CD4-positive, alpha-beta memory T cell (primary cell): ENCODE data around the gene CSTF1. TPM values are rescaled to one million over a fixed set of nuclear protein-coding genes. Genes with fewer than 3 reads are reported as not detected.
A peak's percentile ranks its signal among the peaks of the same experiment; 100 is the strongest.

Experiments used
- CTCF ChIA-PET: fragments of 350-600 bp; sonication (Branson Sonifier 250); formaldehyde crosslinking; loops from one replicate; lab custom pipeline; 2021; ENCODE audit warnings: inconsistent platforms; ENCODE audit not compliant: partially characterized antibody; lab: Charles Lee
- POLR2A ChIA-PET: fragments of 350-600 bp; sonication (Branson Sonifier 250); formaldehyde crosslinking; loops from one replicate; lab custom pipeline; 2021; ENCODE audit not compliant: partially characterized antibody; lab: Charles Lee
- DNase-seq, 5 donors: peaks; one replicate each; pipeline versions ENCODE4 v3.0.0 to v3.0.0-alpha.2; 2020 to 2022; ENCODE audit warnings: mixed read lengths in 1 of 5
- H3K27ac ChIP-seq: one replicate; pipeline ENCODE4 v1.7.0; 2013; ENCODE audit warnings: low read depth, low read length
- H3K27me3 ChIP-seq: 2 replicates; pipeline ENCODE4 v1.7.0; 2013; ENCODE audit warnings: mild to moderate bottlenecking, low read length, moderate library complexity; ENCODE audit not compliant: insufficient read depth
- H3K36me3 ChIP-seq: 2 replicates; pipeline ENCODE4 v1.7.0; 2013; ENCODE audit warnings: mild to moderate bottlenecking, low read length, moderate library complexity; ENCODE audit not compliant: insufficient read depth
- H3K4me1 ChIP-seq: 2 replicates; pipeline ENCODE4 v1.7.0; 2013; ENCODE audit warnings: mild to moderate bottlenecking, low read length, moderate library complexity; ENCODE audit not compliant: insufficient read depth
- H3K4me3 ChIP-seq, 2 donors: one replicate each; pipeline ENCODE4 v1.7.0; 2013; ENCODE audit warnings: low read length in 2 of 2, mild to moderate bottlenecking in 1 of 2
- H3K9me3 ChIP-seq, 2 donors: one replicate each; pipeline ENCODE4 v1.7.0; 2013; ENCODE audit warnings: low read length in 2 of 2, control low read depth in 1 of 2; ENCODE audit not compliant: control insufficient read depth in 1 of 2
- H3K27ac Mint-ChIP-seq, 7 donors: one replicate each; pipeline ENCODE4 v1.8.0; 2020 to 2021; ENCODE audit warnings: mixed read lengths in 7 of 7, mild to moderate bottlenecking in 6 of 7, inconsistent platforms in 3 of 7, moderate library complexity in 3 of 7
- H3K27me3 Mint-ChIP-seq, 2 donors: one replicate each; pipeline ENCODE4 v1.8.0; 2020 to 2021; ENCODE audit warnings: mixed read lengths in 2 of 2
- H3K36me3 Mint-ChIP-seq, 2 donors: one replicate each; pipeline ENCODE4 v1.8.0; 2020 to 2021; ENCODE audit warnings: mixed read lengths in 2 of 2, inconsistent platforms in 1 of 2, mild to moderate bottlenecking in 1 of 2
- H3K4me1 Mint-ChIP-seq, 4 donors: one replicate each; pipeline ENCODE4 v1.8.0; 2020 to 2021; ENCODE audit warnings: mixed read lengths in 4 of 4, mild to moderate bottlenecking in 1 of 4
- H3K4me3 Mint-ChIP-seq, 8 donors: one replicate each; pipeline ENCODE4 v1.8.0; 2020 to 2021; ENCODE audit warnings: mixed read lengths in 8 of 8, mild to moderate bottlenecking in 7 of 8, moderate library complexity in 6 of 8, inconsistent platforms in 3 of 8
- H3K9me3 Mint-ChIP-seq, 8 donors: one replicate each; pipeline ENCODE4 v1.8.0; 2020 to 2021; ENCODE audit warnings: mixed read lengths in 8 of 8, mild to moderate bottlenecking in 5 of 8, inconsistent platforms in 3 of 8, moderate library complexity in 1 of 8
- intact Hi-C: fragments of 100-400 bp; cut with micrococcal nuclease; formaldehyde crosslinking; loops from one replicate; pipeline ENCODE4 v1.15.1; 2023
- polyA plus RNA-seq, 2 donors: library from polyadenylated mRNA; unstranded; fragments of 300-500 nt; fragmentation: Illumina TruSeq; gene quantifications; one replicate each; pipeline ENCODE4 v1.2.3, GENCODE V29; 2021
- total RNA-seq, 2 experiments: library from RNA; stranded (reverse); gene quantifications; one replicate each; pipeline ENCODE4 v1.2.3, GENCODE V29; 2021

CSTF1 gene
- total and polyA plus RNA-seq, 4 experiments from 2014 or later: 40.9 to 55.3 (median 49.0) TPM

GRCh38 chr20:56427797-56428196 lies 35.4 kb downstream of the CSTF1 start:
- peak overlapping the region; percentile 46 to 98 (median 72) for H3K4me3 Mint-ChIP-seq
- H3K27me3 Mint-ChIP-seq: no peaks in the 10 kb centered on the region
- Histone ChIP-seq H3K27ac (no peak overlapping the region), H3K4me1 (peaks cover 50% of the 10 kb centered on the region), H3K27me3 (no peaks in the 10 kb centered on the region), H3K9me3 (no peaks in the 10 kb centered on the region), H3K4me3 (no peak overlapping the region), H3K36me3 (no peaks in the 10 kb centered on the region)
- no peak for DNase-seq
- intact Hi-C loops: no loop called here
- H3K9me3 Mint-ChIP-seq: peaks cover 0 to 3% (median 0%) of the 10 kb centered on the region in 8 donors
- H3K36me3 Mint-ChIP-seq: peaks cover 6 to 10% of the 10 kb centered on the region in 2 donors
- peak overlapping the region; percentile 7 to 98 (median 48) for H3K27ac Mint-ChIP-seq
- ChIA-PET POLR2A (interaction anchor here (3.9 to 7.2 kb wide), 2 partner anchors 9 to 15 kb away, joined by 23 to 36 read pairs; partner anchors contain the start of gene CASS4), CTCF (interaction anchor here (0.8 to 2.5 kb wide), 3 partner anchors 9 to 29 kb away, joined by 3 to 7 read pairs (median 6); no protein-coding TSS in a partner anchor)
- peaks cover 37 to 79% (median 57%) of the 10 kb centered on the region in 4 donors for H3K4me1 Mint-ChIP-seq

DNA sequence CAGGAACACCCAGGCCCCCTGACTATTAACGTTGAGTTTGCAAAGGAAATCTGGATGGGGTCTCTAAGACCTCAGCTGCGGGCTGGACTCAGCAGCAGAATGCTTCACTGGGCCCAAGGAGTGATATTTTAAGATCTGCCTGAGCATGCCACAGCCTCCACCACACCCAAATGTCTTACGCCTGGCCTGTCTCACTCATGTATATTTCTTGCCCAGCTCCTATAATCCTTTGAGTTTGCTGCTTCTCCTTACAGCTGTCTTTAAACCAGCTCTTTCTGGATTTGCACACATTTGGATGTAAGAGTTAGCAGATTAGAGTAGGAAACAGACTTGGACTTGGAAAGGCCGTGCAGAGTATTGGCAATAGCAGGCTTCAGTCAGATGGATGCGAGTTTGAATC lies 36.0 kb downstream of the CSTF1 start:
- Histone ChIP-seq H3K27ac (no peak overlapping the region), H3K4me1 (peaks cover 51% of the 10 kb centered on the region), H3K36me3 (no peaks in the 10 kb centered on the region), H3K4me3 (no peak overlapping the region), H3K9me3 (no peaks in the 10 kb centered on the region), H3K27me3 (no peaks in the 10 kb centered on the region)
- Mint-ChIP-seq H3K4me1 (peaks cover 41 to 80% (median 59%) of the 10 kb centered on the region in 4 donors), H3K27ac (peak overlapping the region in 6 of 7 donors; percentile 54 to 98 (median 96)), H3K9me3 (peaks cover 0 to 3% (median 0%) of the 10 kb centered on the region in 8 donors), H3K4me3 (peak overlapping the region; percentile 52 to 98 (median 90)), H3K27me3 (no peaks in the 10 kb centered on the region), H3K36me3 (peaks cover 6 to 10% of the 10 kb centered on the region in 2 donors)
- CTCF ChIA-PET: interaction anchor here (0.8 to 2.5 kb wide), 3 partner anchors 10 to 30 kb away, joined by 3 to 7 read pairs (median 6); no protein-coding TSS in a partner anchor
- intact Hi-C loops: no loop called here
- POLR2A ChIA-PET: interaction anchor here (3.9 to 7.2 kb wide), 2 partner anchors 10 to 16 kb away, joined by 23 to 36 read pairs; partner anchors contain the start of gene CASS4
- no peak for DNase-seq

GRCh38 chr20:56428881-56429280 lies 36.4 kb downstream of the CSTF1 start:
- Histone ChIP-seq H3K4me3 (peak overlapping the region; percentile 58 to 63), H3K4me1 (peaks cover 54% of the 10 kb centered on the region), H3K27me3 (no peaks in the 10 kb centered on the region), H3K36me3 (no peaks in the 10 kb centered on the region), H3K27ac (peak overlapping the region; percentile 54), H3K9me3 (no peaks in the 10 kb centered on the region)
- Mint-ChIP-seq H3K4me3 (peak overlapping the region; percentile 78 to 98 (median 92)), H3K36me3 (peaks cover 7 to 10% of the 10 kb centered on the region in 2 donors), H3K4me1 (peaks cover 45 to 85% (median 64%) of the 10 kb centered on the region in 4 donors), H3K27ac (peak overlapping the region; percentile 60 to 98 (median 96)), H3K27me3 (no peaks in the 10 kb centered on the region), H3K9me3 (peaks cover 0 to 3% (median 0%) of the 10 kb centered on the region in 8 donors)
- DNase-seq: no peak
- CTCF ChIA-PET: interaction anchor here (1.8 to 2.5 kb wide), 2 partner anchors 10 to 31 kb away, joined by 6 to 7 read pairs; no protein-coding TSS in a partner anchor
- intact Hi-C loops: no loop called here
- POLR2A ChIA-PET: interaction anchor here (1.0 to 7.2 kb wide), 4 partner anchors 8 to 40 kb away, joined by 3 to 36 read pairs (median 16); partner anchors contain the start of genes CASS4 and RTF2

- peaks cover 49 to 89% (median 67%) of the 10 kb centered on the region in 4 donors for H3K4me1 Mint-ChIP-seq
- CTCF ChIA-PET: interaction anchor here (1.8 to 2.5 kb wide), 2 partner anchors 11 to 31 kb away, joined by 6 to 7 read pairs; no protein-coding TSS in a partner anchor
- Histone ChIP-seq H3K27ac (peak overlapping the region; percentile 54), H3K4me3 (peak overlapping the region; percentile 58 to 63), H3K36me3 (no peaks in the 10 kb centered on the region), H3K4me1 (peaks cover 56% of the 10 kb centered on the region), H3K27me3 (no peaks in the 10 kb centered on the region), H3K9me3 (no peaks in the 10 kb centered on the region)
- peak overlapping the region; percentile 60 to 98 (median 96) for H3K27ac Mint-ChIP-seq
- H3K27me3 Mint-ChIP-seq: no peaks in the 10 kb centered on the region
- H3K9me3 Mint-ChIP-seq: peaks cover 0 to 3% (median 0%) of the 10 kb centered on the region in 8 donors
- no peak for DNase-seq
- peaks cover 8 to 10% of the 10 kb centered on the region in 2 donors for H3K36me3 Mint-ChIP-seq
- intact Hi-C loops: no loop called here
- peak overlapping the region; percentile 78 to 98 (median 92) for H3K4me3 Mint-ChIP-seq
- POLR2A ChIA-PET: interaction anchor here (1.0 to 7.2 kb wide), 5 partner anchors 8 to 39 kb away, joined by 3 to 36 read pairs (median 8); partner anchors contain the start of genes AURKA, CASS4, CSTF1 and RTF2
These were observed 37.1 kb downstream of the CSTF1 start for GRCh38 chr20:56429502-56429901.

DNA sequence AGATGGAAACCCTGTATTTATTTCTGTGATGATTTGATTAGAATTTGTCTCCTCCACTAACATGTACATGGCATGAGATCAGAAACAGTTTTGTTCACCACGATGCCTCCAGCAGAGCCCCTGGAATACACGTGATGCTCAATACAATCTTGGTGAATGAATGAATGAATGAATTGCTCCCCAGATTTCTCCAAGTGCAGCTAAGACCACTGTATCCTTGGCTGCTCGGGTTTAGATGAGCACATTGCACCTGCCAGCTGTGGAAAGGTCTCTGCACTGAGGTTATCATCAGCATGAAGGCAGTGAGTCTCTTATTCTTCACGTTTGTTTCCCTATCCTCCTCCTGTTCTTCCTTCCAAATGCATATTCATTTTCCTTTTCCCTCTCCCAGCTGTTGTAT lies 37.5 kb downstream of the CSTF1 start:
- Mint-ChIP-seq H3K27me3 (no peaks in the 10 kb centered on the region), H3K4me3 (peak overlapping the region; percentile 78 to 98 (median 92)), H3K36me3 (peaks cover 8 to 10% of the 10 kb centered on the region in 2 donors), H3K27ac (peak overlapping the region; percentile 60 to 98 (median 96)), H3K4me1 (peaks cover 49 to 86% (median 66%) of the 10 kb centered on the region in 4 donors), H3K9me3 (peaks cover 0 to 3% (median 0%) of the 10 kb centered on the region in 8 donors)
- POLR2A ChIA-PET: interaction anchor here (1.0 to 7.2 kb wide), 5 partner anchors 9 to 39 kb away, joined by 3 to 36 read pairs (median 8); partner anchors contain the start of genes AURKA, CASS4, CSTF1 and RTF2
- Histone ChIP-seq H3K4me3 (peak overlapping the region in 1 of 2 donors; percentile 63), H3K27me3 (no peaks in the 10 kb centered on the region), H3K4me1 (peaks cover 56% of the 10 kb centered on the region), H3K9me3 (no peaks in the 10 kb centered on the region), H3K27ac (peak overlapping the region; percentile 54), H3K36me3 (no peaks in the 10 kb centered on the region)
- DNase-seq: no peak
- CTCF ChIA-PET: interaction anchor here (2.5 kb wide), 1 partner anchor 32 kb away, joined by 6 read pairs; no protein-coding TSS in a partner anchor
- intact Hi-C loops: no loop called here

GRCh38 chr20:56430461-56430860 lies 38.0 kb downstream of the CSTF1 start:
- no peaks in the 10 kb centered on the region for H3K9me3 ChIP-seq
- Mint-ChIP-seq H3K4me1 (peaks cover 50 to 84% (median 66%) of the 10 kb centered on the region in 4 donors), H3K36me3 (peaks cover 8 to 10% of the 10 kb centered on the region in 2 donors), H3K4me3 (peak overlapping the region in 6 of 8 donors; percentile 88 to 98 (median 92)), H3K27me3 (no peaks in the 10 kb centered on the region), H3K9me3 (peaks cover 0 to 3% (median 0%) of the 10 kb centered on the region in 8 donors), H3K27ac (peak overlapping the region; percentile 17 to 98 (median 80))
- DNase-seq: no peak
- no peaks in the 10 kb centered on the region for H3K27me3 ChIP-seq
- POLR2A ChIA-PET: interaction anchor here (1.4 to 7.2 kb wide), 4 partner anchors 9 to 38 kb away, joined by 5 to 36 read pairs (median 16); partner anchors contain the start of genes AURKA, CASS4 and CSTF1
- H3K4me3 ChIP-seq: no peak overlapping the region
- H3K4me1 ChIP-seq: peaks cover 56% of the 10 kb centered on the region
- H3K36me3 ChIP-seq: no peaks in the 10 kb centered on the region
- CTCF ChIA-PET: interaction anchor here (2.5 kb wide), 1 partner anchor 32 kb away, joined by 6 read pairs; no protein-coding TSS in a partner anchor
- intact Hi-C loops: no loop called here
- peak overlapping the region; percentile 54 for H3K27ac ChIP-seq
